ENCODE measurements around the gene VPS37B. TPM values are rescaled to one million over a fixed set of nuclear protein-coding genes. Genes with fewer than 3 reads are reported as not detected.

The VPS37B gene
- total and polyA plus RNA-seq, 2 of the 8 experiments (the other 6 are each of a cell fraction or from before 2014, with no cell fraction given) = 11.9 to 15.7 TPM

DNA sequence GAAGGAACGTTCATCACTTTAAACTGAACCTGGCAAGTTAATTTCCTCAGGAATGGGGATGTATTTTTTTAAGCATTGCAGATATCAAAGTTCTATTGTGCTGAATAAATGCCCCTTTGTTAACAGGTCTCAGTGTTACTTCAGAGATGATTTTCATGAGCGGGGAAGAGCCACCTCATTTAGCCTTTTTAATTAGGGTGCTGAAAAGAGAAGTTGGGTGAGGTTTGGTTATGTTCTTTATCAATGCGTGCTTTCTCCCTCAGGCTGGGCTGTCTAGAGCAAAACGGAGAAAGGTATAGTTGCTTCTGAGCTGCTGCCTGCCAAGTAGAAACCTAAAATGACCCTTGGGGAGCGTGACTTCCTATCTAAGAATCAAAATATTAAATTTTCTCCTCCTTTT is 68.7 kb downstream of the VPS37B start:
- no peak overlapping the region for H3K23ac ChIP-seq (ENCODE audit: insufficient read length)
- H3K4me1 ChIP-seq (replicated peaks in 1 of 4; ENCODE audit: control insufficient read depth in 3 of 4, insufficient read depth in 4 of 4, low read length in 3 of 4) = no peaks in the 10 kb centered on the region
- no peak overlapping the region for H4K8ac ChIP-seq (ENCODE audit: extremely low read depth, insufficient read depth, low read length)
- 65% methylated on average over 5 of the region's 5 CpGs; no CpG with 5 or more reads in 1 of the 2 experiments for WGBS, 2 experiments (ENCODE audit: extremely low coverage in 1 of 2, insufficient coverage in 1 of 2, insufficient read length in 1 of 2, insufficient replicate concordance in 2 of 2, low coverage in 1 of 2, low lambda C conversion rate in 2 of 2, missing lambda C conversion rate in 1 of 2)
- H3K27ac ChIP-seq (ENCODE audit: low read depth, low read length) = no peak overlapping the region
- H3K18ac ChIP-seq (ENCODE audit: extremely low read depth, low read length) = no peak overlapping the region
- H2BK15ac ChIP-seq (ENCODE audit: low read length) = no peak overlapping the region
- ChIA-PET POLR2A (ENCODE audit: partially characterized antibody) (interaction anchor here (0.7 to 0.9 kb wide), 2 partner anchors 9 to 50 kb away, joined by 3 read pairs; no protein-coding TSS in a partner anchor), CTCF (ENCODE audit: partially characterized antibody) (interaction anchor here (0.8 to 5.4 kb wide), 2 partner anchors 9 to 33 kb away, joined by 3 to 28 read pairs; no protein-coding TSS in a partner anchor)
- no peak overlapping the region for H3K56ac ChIP-seq (replicated peaks; ENCODE audit: insufficient read length, low read depth, low read length)
- no peak overlapping the region for H3K4me3 ChIP-seq (ENCODE audit: extremely low read depth in 1 of 4, insufficient read depth in 2 of 4, low read depth in 3 of 4, low read length in 4 of 4)
- no peak overlapping the region for H3K4ac ChIP-seq (replicated peaks; ENCODE audit: insufficient read length, low read depth, low read length)
- no peaks in the 10 kb centered on the region for H3K27me3 ChIP-seq (replicated peaks in 1 of 4; ENCODE audit: control insufficient read depth in 3 of 4, extremely low read depth in 1 of 4, insufficient read depth in 3 of 4, low read length in 3 of 4)
- no peak for FAIRE-seq
- no peaks in the 10 kb centered on the region for H3K79me2 ChIP-seq (ENCODE audit: control insufficient read depth in 1 of 2, insufficient read depth in 2 of 2, low read length in 2 of 2)
- H2AK5ac ChIP-seq (ENCODE audit: low read depth, low read length) = no peak overlapping the region
- H3K4me2 ChIP-seq (ENCODE audit: insufficient read depth in 1 of 2, low read depth in 2 of 2, low read length in 2 of 2) = no peak overlapping the region
- H3K14ac ChIP-seq (ENCODE audit: insufficient read length) = no peak overlapping the region
- H2BK20ac ChIP-seq (ENCODE audit: low read length) = no peak overlapping the region
- no peak for DNase-seq (ENCODE audit: low read depth in 1 of 2, low spot score in 2 of 2)
- no peak overlapping the region for H2BK120ac ChIP-seq (replicated peaks; ENCODE audit: low read depth, low read length)
- no peaks in the 10 kb centered on the region for H3K36me3 ChIP-seq (ENCODE audit: control insufficient read depth in 2 of 4, insufficient read depth in 4 of 4, low read length in 3 of 4)
- H2BK12ac ChIP-seq (ENCODE audit: low read depth, low read length) = no peak overlapping the region
- H3K79me1 ChIP-seq (ENCODE audit: low read depth, low read length) = no peaks in the 10 kb centered on the region
- no peak overlapping the region for H3K9ac ChIP-seq (replicated peaks in 1 of 4; ENCODE audit: extremely low read depth in 1 of 4, low read depth in 3 of 4, low read length in 3 of 4)
- H2AFZ ChIP-seq (ENCODE audit: low read length) = no peak overlapping the region
- no peaks in the 10 kb centered on the region for H3K23me2 ChIP-seq (ENCODE audit: low read depth, low read length)
- no peak overlapping the region for H2BK5ac ChIP-seq (ENCODE audit: low read depth, low read length)
- no peak overlapping the region for H4K5ac ChIP-seq (ENCODE audit: insufficient read length, low read depth, low read length)
- H3K9me3 ChIP-seq (ENCODE audit: insufficient read depth in 2 of 2, low read depth in 1 of 2, low read length in 1 of 2) = no peaks in the 10 kb centered on the region
- no peaks in the 10 kb centered on the region for H4K20me1 ChIP-seq (replicated peaks in 1 of 2; ENCODE audit: control insufficient read depth in 1 of 2, insufficient read depth in 2 of 2, low read length in 2 of 2)
- H4K91ac ChIP-seq (replicated peaks; ENCODE audit: insufficient read length, low read length) = no peak overlapping the region
- no peak for TF ChIP-seq ZNF274 (IDR thresholded peaks at IDR 0.05; ENCODE audit: borderline replicate concordance, extremely low read depth, low read length)
- TF ChIP-seq PHF8 (conservative IDR thresholded peaks at IDR 0.05; ENCODE audit: low read depth, low read length) = no peak
- TF ChIP-seq RFX5 (IDR thresholded peaks at IDR 0.05; ENCODE audit: borderline replicate concordance, low read depth, low read length) = no peak
- no peak for TF ChIP-seq SIN3A (conservative IDR thresholded peaks at IDR 0.05 in 1 of 2, IDR thresholded peaks at IDR 0.05 in 1 of 2; ENCODE audit: low read depth in 1 of 2, low read length in 2 of 2)
- no peak for TF ChIP-seq NANOG (IDR thresholded peaks at IDR 0.05; ENCODE audit: insufficient read depth, low read depth, low read length, poor library complexity, severe bottlenecking)

Measured in H1 (cell line).